ENCODE measurements around the gene COL6A2. TPM values are rescaled to one million over a fixed set of nuclear protein-coding genes. Genes with fewer than 3 reads are reported as not detected.

Gene COL6A2
- total RNA-seq, 1 experiment from 2014 or later: 129 TPM

DNA sequence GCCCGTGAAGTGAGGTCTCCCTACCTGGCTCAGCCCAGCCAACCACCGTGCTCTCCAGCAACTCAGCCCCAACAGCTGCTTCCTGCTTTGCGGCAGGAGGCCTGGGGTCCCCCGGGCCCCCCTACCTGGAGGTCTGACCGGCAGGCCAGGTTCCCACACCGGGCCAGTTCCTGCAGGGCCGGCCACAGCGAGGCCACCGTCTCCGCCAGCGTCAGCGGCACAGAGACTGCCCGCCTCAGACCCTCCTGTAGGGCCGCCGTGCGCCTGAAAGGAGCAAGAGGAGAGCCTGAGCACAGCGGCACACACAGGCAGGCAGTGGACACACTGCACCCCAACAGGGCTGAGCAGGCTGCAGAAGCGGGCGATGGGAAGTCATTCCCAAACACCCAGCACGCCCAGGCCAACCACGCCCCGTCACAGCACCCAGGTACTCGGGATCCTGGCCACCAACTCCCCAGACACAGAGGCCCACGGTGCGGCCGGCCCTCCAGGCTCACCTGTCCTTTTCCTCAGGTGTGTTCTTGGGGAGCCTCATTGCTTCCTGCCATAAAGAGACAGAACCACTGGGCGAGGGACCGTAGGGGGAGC, 40.6 kb downstream of the COL6A2 start:
- Histone ChIP-seq H3K4me2 (ENCODE audit: insufficient read depth, insufficient read length, low read length) (no peak overlapping the region), H2BK120ac (ENCODE audit: low read depth, low read length, poor library complexity, severe bottlenecking) (no peak overlapping the region), H3K79me1 (ENCODE audit: insufficient read depth, low read depth, low read length, poor library complexity, severe bottlenecking) (no peaks in the 10 kb centered on the region), H3K27me3 (ENCODE audit: insufficient read depth, low read length) (no peaks in the 10 kb centered on the region; the same call in 1 of the 2 replicates), H3K4ac (ENCODE audit: low read depth, low read length) (no peak overlapping the region), H2BK20ac (ENCODE audit: low read depth, low read length, poor library complexity, severe bottlenecking) (no peak overlapping the region), H3K9me3 (ENCODE audit: control insufficient read depth, low read depth, low read length) (no peaks in the 10 kb centered on the region), H3K23me2 (ENCODE audit: insufficient read length, low read depth, low read length, poor library complexity, severe bottlenecking) (no peaks in the 10 kb centered on the region), H2AFZ (ENCODE audit: low read length) (no peak overlapping the region), H3K23ac (ENCODE audit: insufficient read length, low read depth, low read length) (no peak overlapping the region), H3K27ac (ENCODE audit: insufficient read length, low read depth, low read length) (no peak overlapping the region), H4K5ac (ENCODE audit: insufficient read length, low read depth, low read length) (no peak overlapping the region), H2BK12ac (ENCODE audit: insufficient read length, low read depth, low read length) (no peak overlapping the region), H3T11ph (ENCODE audit: low read length) (no peak overlapping the region), H3K9ac (ENCODE audit: extremely low read depth, insufficient read length, low read length) (no peak overlapping the region), H2AK5ac (ENCODE audit: insufficient read length, low read length) (no peak overlapping the region), H3K14ac (ENCODE audit: insufficient read depth, low read length) (no peak overlapping the region), H4K20me1 (ENCODE audit: control insufficient read depth, insufficient read depth, insufficient read length) (no peaks in the 10 kb centered on the region), H3K79me2 (ENCODE audit: insufficient read depth, low read length) (no peaks in the 10 kb centered on the region), H2BK15ac (ENCODE audit: low read depth, low read length) (no peak overlapping the region), H3K4me1 (ENCODE audit: insufficient read depth, low read length) (no peaks in the 10 kb centered on the region), H2BK5ac (ENCODE audit: insufficient read length, low read length) (no peak overlapping the region), H3K18ac (ENCODE audit: insufficient read length, low read depth, low read length) (no peak overlapping the region), H4K8ac (replicated peaks; ENCODE audit: insufficient read length, low read depth, low read length) (no peak overlapping the region), H4K91ac (ENCODE audit: insufficient read length, low read depth, low read length) (no peak overlapping the region), H3K56ac (ENCODE audit: insufficient read length, low read depth, low read length) (no peak overlapping the region)
- Mint-ChIP-seq H3K4me3 (no peak overlapping the region), H3K27me3 (ENCODE audit: low read depth) (peaks cover 36% of the 10 kb centered on the region), H3K4me1 (peaks cover 22 to 27% of the 10 kb centered on the region in 2 experiments), H3K9me3 (no peaks in the 10 kb centered on the region), H3K36me3 (ENCODE audit: insufficient read depth in 1 of 3, low read depth in 3 of 3) (peaks cover 6 to 7% (median 7%) of the 10 kb centered on the region in 3 experiments; a peak in 5 of 7 replicates), H3K27ac (peak overlapping the region in 1 of 3 experiments; percentile 31; a peak in 1 of 7 replicates)
- DNase-seq: no peak
- TF ChIP-seq, protein P1, sequence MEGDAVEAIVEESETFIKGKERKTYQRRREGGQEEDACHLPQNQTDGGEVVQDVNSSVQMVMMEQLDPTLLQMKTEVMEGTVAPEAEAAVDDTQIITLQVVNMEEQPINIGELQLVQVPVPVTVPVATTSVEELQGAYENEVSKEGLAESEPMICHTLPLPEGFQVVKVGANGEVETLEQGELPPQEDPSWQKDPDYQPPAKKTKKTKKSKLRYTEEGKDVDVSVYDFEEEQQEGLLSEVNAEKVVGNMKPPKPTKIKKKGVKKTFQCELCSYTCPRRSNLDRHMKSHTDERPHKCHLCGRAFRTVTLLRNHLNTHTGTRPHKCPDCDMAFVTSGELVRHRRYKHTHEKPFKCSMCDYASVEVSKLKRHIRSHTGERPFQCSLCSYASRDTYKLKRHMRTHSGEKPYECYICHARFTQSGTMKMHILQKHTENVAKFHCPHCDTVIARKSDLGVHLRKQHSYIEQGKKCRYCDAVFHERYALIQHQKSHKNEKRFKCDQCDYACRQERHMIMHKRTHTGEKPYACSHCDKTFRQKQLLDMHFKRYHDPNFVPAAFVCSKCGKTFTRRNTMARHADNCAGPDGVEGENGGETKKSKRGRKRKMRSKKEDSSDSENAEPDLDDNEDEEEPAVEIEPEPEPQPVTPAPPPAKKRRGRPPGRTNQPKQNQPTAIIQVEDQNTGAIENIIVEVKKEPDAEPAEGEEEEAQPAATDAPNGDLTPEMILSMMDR (conservative IDR thresholded peaks at IDR 0.05): no peak
- WGBS (ENCODE audit: extremely low coverage, insufficient read length, low lambda C conversion rate): no CpG with 5 or more reads among the region's 28 CpGs

All from H9 (cell line).